NCI-H226 (cell line): Measurements from ENCODE around the gene MYO18B.
"Not testable (repeated sequence)": the region's sequence is repeated elsewhere in the genome, so short reads cannot be mapped to it uniquely, and the experiment has no call there.

ENCODE experiments used
- DNase-seq: peaks from one replicate; pipeline ENCODE4 v3.0.0-alpha.2; 2015

MYO18B gene, protein sequence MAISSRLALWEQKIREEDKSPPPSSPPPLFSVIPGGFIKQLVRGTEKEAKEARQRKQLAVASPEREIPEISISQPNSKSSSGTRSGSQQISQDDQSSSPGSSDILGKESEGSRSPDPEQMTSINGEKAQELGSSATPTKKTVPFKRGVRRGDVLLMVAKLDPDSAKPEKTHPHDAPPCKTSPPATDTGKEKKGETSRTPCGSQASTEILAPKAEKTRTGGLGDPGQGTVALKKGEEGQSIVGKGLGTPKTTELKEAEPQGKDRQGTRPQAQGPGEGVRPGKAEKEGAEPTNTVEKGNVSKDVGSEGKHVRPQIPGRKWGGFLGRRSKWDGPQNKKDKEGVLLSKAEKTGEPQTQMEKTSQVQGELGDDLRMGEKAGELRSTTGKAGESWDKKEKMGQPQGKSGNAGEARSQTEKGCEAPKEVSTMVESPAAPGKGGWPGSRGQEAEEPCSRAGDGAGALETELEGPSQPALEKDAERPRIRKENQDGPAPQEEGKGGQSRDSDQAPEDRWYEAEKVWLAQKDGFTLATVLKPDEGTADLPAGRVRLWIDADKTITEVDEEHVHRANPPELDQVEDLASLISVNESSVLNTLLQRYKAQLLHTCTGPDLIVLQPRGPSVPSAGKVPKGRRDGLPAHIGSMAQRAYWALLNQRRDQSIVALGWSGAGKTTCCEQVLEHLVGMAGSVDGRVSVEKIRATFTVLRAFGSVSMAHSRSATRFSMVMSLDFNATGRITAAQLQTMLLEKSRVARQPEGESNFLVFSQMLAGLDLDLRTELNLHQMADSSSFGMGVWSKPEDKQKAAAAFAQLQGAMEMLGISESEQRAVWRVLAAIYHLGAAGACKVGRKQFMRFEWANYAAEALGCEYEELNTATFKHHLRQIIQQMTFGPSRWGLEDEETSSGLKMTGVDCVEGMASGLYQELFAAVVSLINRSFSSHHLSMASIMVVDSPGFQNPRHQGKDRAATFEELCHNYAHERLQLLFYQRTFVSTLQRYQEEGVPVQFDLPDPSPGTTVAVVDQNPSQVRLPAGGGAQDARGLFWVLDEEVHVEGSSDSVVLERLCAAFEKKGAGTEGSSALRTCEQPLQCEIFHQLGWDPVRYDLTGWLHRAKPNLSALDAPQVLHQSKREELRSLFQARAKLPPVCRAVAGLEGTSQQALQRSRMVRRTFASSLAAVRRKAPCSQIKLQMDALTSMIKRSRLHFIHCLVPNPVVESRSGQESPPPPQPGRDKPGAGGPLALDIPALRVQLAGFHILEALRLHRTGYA (N-terminal part only)

GRCh38 chr22:25741692-25742626 lies at the start of gene MYO18B:
MYO18B (plus strand) TSS chr22:25742188; CDS start chr22:25761093, 18,905 bp downstream.
- DNase-seq = no peak

GRCh38 chr22:25692397-25693267 lies 49.4 kb upstream of the MYO18B start:
- no peak for DNase-seq

- no peak for DNase-seq
Observed at GRCh38 chr22:25693268-25693565, 48.8 kb upstream of the MYO18B start.

DNA sequence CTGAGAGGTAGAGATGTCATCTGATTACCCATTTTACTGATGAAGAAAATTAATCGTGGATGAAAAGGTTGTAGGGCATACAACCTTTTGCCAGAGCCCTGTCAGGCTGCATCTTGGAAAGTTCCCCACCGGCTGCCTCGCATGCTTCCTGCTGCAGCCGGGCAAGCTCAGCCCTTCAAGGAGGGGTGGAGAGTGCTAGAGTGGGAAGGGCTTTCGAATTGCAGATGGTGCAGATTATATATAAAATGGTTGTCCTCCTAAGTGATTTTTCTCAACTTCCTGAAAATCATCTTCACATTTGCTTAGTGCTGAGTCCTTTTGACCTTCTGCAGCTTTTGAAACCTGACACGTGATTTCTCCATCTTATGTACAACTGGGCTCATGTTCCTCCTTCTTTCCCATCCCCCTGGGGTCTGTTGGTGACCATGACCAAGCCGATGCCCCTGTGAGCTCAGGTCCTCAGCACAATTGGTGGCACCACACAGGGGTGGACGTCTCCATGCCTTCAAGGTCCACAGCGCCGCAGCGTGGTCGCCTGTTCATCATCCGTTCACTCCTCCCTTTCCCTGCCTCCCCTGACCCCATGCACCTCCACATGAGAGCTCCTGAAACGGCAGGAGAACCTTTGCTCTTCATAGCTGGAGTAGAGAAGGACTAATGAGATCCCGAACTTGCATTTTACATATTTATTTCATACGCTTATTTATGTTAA lies 47.6 kb upstream of the MYO18B start:
- DNase-seq = no peak

GRCh38 chr22:25695146-25695545 lies 46.8 kb upstream of the MYO18B start:
- no peak for DNase-seq

- DNase-seq = no peak
Observed at GRCh38 chr22:25696763-25697162, 45.2 kb upstream of the MYO18B start.

DNA sequence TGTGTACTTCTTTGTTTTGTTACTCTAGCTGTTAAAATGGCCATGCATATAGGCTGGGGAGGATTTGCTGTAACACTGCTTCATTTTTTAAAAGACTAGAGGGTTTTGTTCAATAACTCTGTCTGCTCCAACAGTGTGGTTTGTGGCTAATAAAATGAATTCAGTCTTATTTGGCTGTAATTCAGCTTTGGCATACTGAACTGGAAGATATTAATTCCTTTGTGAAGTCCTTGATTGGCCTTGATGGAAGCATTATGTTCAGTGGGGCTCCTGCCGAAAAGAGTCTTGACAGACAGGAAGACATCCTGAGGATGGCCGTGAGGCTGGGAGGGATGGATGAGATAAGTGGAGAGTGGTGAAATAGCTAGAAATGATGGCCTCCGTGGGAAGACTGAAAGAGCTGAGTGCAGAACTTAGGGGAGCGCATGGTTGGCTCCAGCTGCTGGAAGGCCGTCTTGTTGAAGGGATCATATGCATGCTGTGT lies 44.8 kb upstream of the MYO18B start:
- DNase-seq = no peak

- no peak for DNase-seq
Observed at GRCh38 chr22:25697978-25698377, 44.0 kb upstream of the MYO18B start.

- no peak for DNase-seq
Observed at GRCh38 chr22:25698461-25698860, 43.5 kb upstream of the MYO18B start.

DNA sequence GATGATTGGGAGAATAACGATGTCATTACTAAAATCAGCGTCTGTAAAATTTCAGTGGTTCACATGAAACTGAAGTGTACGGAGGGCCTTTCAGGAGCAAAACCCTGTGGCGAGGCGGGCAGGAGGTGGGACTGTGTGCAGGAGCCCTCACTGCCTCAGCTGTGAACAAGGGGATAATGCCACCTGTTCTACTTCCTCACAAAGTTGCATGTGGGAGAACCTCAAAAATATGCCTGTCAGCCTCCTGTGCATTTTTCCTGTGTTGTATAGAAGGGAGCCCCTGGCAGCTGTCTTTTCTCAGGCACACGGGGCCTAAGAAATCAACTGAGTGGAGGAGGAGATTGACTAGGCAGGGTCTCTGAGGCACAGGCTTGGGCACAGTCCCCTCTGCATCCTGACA lies 43.0 kb upstream of the MYO18B start:
- no peak for DNase-seq

DNA sequence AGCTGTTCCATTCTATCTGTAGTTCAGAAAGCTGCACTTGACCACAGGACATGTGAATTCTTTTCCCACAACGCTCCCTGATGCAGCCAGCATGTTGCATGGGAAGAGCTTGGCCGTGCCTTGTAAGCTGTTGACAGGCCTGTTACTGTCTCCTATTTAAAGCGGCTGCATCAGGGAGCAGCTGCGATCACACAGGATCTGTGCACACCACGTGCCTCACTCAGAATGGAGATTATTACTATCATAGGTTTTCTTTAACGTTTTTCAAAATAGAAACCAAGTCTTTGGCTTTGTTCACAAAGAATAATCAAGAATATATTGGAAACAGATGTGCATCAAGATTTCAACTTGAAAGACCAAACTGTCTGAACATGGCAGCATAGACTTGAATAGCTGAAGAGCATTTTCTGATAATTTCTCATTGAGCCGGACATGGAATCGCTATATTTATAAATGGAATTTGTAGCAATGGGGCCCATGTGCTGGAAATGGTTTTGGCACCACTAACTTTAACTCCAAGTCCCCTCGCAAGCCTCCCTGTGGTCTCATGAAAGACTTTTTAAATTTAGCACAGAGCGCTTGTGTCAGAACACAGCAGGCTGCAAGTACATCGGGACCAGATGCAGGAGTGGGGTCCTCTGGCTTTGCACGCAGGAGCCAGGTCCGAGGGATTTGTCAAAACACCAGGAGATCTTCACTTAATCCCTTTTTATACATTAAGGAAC lies 40.8 kb upstream of the MYO18B start:
- DNase-seq = no peak

DNA sequence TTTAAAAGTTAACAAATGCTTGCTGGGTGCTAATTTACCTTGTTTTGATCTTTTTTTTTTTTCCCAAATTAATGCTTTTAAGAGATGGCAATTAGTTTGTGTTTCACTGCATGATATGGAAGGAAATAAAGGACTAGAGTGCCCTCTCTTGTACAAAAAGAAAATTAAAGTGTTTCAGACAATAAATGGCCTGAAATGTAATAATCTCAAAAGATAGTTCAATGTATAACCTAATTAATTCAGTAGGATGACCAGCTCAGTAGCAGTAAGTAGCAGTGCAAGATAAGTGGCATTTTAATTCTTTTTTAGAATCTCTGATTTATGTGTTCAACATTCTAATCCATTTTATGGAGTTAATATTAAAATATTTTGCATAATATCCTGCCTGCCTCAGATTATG lies 39.9 kb upstream of the MYO18B start:
- DNase-seq = no peak

GRCh38 chr22:25702571-25703167 lies 39.3 kb upstream of the MYO18B start:
- no peak for DNase-seq

GRCh38 chr22:25704701-25705100 lies 37.3 kb upstream of the MYO18B start:
- DNase-seq = no peak

DNA sequence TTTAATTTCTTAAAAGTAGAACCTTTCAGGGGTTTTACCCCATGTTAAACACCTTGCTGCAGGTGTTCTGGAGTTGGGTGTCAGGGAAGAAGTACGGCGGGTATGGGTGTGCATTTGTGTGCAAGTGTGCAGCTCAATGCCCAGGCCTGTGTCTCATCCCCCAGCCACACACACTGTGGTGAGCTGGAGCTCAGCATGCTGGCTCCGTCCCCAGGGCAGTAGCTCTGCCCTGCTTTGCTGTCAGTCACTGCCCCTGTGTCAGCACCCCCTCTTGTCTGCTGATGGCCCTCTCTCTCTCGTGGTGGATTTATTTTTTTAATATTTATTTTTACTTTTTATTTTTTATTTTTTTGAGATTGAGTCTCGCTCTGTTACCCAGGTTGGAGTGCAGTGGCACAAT lies 35.8 kb upstream of the MYO18B start:
- DNase-seq = no peak

GRCh38 chr22:25708430-25708829 lies 33.6 kb upstream of the MYO18B start:
- not testable (repeated sequence) for DNase-seq

DNA sequence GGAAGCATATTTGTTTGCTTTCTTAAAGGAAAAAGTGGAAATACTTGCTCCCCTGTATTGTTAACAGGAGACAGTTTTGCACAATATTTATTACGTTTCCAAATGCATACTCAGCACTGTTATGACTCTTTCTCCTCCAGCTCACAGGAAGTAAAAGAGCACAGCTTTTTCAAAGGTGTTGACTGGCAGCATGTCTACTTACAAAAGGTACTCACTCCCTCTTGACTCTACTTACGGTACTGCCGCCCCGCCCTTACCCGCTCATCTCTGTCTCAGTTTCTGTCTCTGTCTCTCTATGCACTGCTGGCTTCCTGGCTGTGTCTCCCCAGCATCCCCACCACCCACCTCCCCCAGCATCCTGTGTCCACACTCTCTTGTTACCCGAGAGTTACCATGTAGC lies 32.2 kb upstream of the MYO18B start:
- no peak for DNase-seq

- no peak for DNase-seq
Observed at GRCh38 chr22:25710501-25710900, 31.5 kb upstream of the MYO18B start.

- no peak for DNase-seq
Observed at GRCh38 chr22:25711491-25711890, 30.5 kb upstream of the MYO18B start.
